GF-D8 (cell line): ENCODE data around the gene CEP112.
"Not testable (repeated sequence)": the region's sequence is repeated elsewhere in the genome, so short reads cannot be mapped to it uniquely, and the experiment has no call there.

Experiments used
- DNase-seq: peaks from one replicate; lab custom pipeline; 2025; lab: John Stamatoyannopoulos, UW

The CEP112 gene

GRCh38 chr17:65886315-65887245, 305.4 kb downstream of the CEP112 start:
- DNase-seq: no peak

DNA sequence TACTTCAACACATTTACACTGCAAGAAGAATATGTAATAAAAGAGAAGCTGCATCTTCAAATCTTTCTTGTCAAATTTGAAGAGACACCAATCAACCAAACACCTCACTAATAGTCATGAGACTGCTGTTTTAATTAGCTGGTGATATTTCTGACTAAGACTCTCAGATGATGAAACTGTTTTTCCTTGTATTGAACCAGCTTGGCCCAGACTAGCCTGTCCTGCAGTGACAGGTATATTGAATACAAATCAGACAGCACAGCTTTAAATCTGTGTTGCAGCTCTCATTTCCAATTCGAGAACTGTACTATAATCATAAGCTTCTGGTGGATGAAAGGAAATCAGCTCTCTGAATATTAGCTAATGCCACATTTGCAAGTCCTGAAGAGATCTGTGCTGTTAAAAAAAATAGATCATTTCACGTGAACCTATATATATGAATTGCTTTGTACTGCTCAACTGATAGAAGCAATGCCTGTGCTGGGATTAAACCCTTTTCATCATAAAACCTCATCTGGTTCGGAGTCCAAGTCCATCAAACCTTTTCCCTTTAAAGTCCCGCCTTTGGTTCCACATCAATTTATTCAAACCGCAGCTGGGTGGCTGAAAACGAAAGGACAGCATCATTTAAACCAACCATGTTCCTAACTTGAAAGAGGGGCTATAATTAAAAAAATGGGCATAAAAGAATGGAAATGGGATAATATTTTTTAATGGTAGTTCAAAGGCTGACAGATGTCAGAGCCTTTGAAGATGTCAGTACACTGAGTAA, 306.2 kb downstream of the CEP112 start:
- no peak for DNase-seq

DNA sequence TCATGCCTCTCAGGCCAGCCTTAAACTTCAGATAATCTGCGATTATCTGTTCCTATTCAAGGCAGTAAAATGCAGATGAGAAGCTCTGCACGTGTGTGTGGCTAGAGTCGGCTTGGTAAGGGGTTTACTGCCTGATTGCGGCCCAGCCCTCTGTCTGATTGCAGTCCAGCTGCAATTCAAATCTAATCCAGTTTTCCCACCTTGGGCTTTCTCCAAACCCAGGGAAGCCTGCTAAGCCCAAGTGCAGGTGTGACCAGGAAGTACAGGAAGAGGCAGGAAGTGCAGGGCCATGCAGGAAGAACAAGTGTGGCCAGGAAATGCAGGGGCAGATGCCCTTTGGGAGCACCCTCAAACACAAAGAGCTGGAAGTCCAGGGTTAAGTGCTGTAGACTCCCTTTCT, 314.9 kb downstream of the CEP112 start:
- no peak for DNase-seq

GRCh38 chr17:65868881-65869280, 323.1 kb downstream of the CEP112 start:
- no peak for DNase-seq

DNA sequence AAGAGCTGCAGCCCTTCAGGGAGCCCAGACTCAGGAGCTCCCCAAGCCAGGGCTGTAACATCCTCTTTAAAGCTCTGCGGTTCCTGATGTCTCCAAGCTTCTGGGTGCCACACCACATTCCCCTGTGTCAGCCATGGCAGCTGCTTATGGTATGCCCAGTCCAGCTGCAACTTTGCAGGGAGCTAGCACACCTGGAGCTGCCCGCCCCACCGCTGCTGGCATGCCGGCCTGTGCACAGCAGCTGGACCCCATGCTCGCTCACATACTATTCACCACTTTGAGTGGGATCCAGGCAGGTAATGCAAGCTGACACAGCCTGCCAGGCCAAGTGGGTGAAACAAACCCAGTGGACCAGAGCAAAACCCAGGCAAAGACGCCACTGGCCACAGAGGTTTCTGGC, 324.9 kb downstream of the CEP112 start:
- no peak for DNase-seq

DNA sequence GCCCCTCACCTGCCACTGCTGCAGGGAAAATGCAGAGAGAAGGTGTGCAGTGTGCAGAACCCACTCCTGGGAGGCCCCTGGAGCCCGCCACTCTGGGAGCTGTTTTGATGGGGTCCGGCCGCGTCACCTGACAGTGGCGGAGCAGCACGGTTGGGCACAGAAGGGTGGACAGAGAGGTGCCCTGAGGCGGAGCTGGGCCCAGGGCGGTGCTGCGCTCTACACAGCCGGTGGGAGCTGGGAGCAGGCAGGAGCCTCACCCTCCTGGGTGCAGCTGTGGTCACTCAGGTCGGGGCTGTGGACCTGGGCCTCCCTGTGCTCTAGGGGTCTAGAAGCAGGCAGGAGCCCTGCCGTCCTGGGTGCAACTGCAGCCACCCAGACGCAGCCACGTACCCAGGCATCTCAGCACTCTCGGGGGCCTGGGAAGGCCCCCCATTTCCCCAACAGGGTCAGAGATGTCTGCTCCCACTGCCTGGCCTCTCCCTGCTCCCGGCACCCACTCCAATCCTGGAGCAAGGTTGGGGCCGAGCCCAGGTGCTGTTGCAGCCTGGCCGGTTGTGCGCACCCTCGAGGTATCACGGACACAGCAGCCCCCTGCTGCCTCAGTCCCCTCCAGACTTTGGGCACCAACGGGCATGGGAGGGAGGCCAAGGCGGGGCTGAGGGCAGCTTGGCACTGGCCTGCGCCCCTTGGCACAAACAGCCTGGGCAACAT, 326.1 kb downstream of the CEP112 start:
- no peak for DNase-seq

- no peak for DNase-seq
Observed at GRCh38 chr17:65864394-65864793, 327.5 kb downstream of the CEP112 start.

- DNase-seq: no peak
Observed at GRCh38 chr17:65857718-65858117, 334.2 kb downstream of the CEP112 start.

DNA sequence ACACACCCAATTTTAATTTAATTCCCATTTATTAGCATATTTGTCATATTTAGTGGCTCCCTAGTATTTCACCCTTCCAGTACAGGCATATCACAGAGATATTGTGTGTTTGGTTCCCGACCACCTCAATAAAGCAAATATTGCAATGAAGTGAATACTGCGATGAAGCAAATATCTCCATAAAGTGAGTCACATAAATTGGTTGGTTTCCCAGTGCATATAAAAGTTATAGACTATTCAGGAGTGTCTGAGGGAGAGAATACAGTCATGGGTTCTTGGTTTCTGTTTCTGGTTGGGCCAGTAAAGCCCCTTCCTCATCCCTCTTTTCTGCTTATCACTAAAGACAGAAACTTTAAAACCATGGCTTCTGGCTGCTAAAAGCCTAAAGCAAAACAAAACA, 335.1 kb downstream of the CEP112 start:
- DNase-seq: no peak

GRCh38 chr17:65855675-65856074, 336.3 kb downstream of the CEP112 start:
- no peak for DNase-seq

DNA sequence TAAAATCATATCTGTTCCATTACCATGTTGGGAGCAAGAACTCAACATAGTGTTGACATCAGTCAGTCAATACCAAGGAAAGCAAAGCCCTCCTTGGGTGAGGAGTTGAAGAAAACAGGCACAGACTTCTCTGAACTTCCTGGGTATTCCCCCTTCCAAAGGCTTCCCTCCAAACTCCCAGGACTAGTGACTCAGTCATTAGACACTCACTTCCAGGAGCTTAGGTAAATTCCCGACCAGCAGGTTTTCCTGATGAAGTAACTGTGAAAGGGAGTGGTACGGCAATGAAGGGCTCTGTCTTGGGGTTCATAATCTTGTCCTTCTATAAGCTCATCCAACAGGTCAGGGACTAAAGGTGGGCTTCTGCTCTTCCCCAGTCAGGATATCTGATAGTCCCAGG, 336.7 kb downstream of the CEP112 start:
- DNase-seq: no peak

- DNase-seq: no peak
Observed at GRCh38 chr17:65853816-65854215, 338.1 kb downstream of the CEP112 start.

DNA sequence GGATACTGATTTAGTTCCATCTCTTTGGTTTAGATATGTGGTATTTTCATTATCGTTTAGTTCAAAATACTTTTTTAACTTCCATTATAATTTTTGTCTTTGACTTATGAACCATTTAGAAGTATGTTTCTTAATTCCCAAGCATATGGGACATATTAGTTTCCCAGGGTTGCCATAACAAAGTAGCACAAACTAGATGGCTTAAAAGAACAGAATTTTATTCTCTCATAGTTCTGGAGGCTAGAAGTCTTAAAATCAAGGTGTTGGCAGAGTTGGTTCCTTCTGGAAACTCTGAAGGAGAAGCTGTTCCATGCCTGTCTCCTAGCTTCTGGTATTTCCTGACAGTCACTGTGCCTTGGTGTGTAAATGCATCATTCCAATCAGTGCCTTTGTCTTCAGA, 339.0 kb downstream of the CEP112 start:
- DNase-seq: no peak

DNA sequence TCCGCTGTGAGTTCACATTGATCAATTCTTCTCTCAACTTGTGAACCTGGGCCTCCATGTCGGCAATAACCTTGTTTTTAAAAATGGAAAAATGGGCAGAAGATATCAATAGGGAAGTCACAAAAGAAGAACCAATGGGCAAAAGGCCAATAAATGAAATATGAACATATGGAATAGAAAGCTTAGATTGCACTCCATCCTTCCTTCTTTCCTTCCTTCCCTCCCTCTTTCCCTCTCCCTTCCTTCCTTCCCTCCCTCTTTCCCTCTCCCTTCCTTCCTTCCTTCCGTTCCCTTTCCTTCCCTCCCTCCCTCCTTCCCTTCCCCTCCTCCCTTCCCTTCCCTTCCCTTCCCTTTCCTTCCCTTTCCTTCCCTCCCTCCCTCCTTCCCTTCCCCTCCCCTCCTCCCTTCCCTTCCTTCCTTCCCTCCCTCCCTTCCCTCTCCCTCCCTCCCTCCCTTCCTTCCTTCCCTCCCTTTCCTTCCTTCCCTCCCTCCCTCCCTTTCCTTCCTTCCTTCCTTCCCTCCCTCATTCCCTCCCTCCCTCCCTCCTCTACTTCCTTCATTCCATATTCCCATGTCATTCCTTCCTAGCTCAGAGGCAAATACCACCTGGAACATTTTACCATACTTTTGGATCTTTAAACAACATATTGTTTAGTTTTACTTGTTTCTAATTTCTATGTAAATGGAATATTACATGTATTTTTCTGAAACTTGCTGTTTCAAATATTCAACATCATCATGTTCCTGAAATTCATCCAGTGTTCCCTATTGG, 339.8 kb downstream of the CEP112 start:
- no peak for DNase-seq

GRCh38 chr17:65850486-65850885, 341.4 kb downstream of the CEP112 start:
- DNase-seq: no peak

DNA sequence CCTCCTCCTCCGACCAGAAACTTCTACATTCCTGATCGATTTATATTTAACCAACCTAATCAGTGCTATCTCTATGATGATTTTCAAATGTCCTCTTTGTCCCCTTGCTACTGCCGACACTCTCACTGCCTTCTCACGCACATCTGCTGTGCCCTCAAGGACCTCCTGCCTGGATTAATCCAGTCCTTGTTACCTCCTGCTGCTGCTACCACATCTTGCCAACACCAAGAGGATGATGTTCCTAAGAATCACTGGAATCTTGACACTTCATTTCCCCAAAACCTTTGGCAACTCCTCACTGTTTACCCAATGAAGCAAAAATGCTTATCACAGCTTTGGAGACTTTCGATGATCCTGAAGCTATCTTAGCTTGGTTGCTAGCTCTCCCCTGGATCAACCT, 343.2 kb downstream of the CEP112 start:
- no peak for DNase-seq

DNA sequence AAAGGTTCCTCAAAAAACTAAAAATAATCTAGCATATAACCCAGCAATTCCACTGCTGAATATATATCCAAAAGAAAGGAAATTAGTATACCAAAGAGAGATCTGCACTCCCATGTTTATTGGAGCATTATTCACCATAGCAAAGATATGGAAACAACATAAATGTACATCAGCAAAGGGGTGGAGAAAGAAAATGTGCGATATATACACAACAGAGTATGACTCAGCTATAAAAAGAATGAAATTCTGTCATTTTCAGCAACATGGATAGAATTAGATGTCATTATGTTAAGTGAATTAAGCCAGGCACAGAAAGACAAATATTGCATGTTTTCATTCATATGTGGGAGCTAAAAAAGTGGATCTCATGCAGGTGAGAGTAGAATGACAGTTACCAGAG, 350.8 kb downstream of the CEP112 start:
- DNase-seq: no peak

- DNase-seq: not testable (repeated sequence)
Observed at GRCh38 chr17:65837232-65837631, 354.7 kb downstream of the CEP112 start.

- no peak for DNase-seq
Observed at GRCh38 chr17:65833214-65833613, 358.7 kb downstream of the CEP112 start.

DNA sequence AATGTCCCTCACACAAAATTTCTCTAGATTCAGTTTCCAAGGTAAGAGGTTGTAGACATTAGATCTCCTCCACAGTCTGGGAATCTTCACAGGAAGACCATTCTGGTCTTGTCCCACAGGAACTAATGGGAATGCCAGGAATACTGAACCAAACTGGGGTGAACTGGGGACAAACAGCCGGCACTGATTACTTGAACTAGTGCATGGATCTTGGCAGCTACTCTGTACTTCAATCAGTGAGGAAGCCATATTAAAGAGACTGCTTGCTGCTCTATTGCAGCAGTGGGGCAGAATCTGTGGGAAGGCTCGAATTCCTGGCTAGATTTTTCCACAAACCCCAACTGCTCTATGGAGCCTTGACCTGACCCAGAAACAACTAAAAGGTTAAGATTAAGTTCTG, 361.6 kb downstream of the CEP112 start:
- no peak for DNase-seq

DNA sequence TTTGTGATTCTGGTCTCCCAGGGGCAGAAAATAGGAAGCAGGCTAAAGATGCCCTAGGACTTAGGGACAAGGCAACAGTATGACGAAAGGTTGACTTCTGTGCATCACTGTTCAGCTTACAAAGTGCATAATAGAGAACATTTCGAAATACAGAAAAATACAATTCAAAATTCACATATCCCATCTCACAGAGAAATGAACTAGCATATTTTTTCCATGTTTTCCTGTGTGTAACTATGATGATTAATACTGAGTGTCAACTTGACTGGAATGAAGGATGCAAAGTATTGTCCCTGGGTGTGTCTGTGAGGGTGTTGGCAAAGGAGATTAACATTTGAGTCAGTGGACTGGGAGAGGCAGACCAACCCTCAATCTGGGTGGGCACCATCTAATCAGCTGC, 365.4 kb downstream of the CEP112 start:
- DNase-seq: not testable (repeated sequence)

- no peak for DNase-seq
Observed at GRCh38 chr17:65824901-65825300, 367.0 kb downstream of the CEP112 start.
